Caco-2 (cell line): ENCODE measurements around the gene CLSTN2. TPM values are rescaled to one million over a fixed set of nuclear protein-coding genes. Genes with fewer than 3 reads are reported as not detected.

Source experiments
- BruUV-seq: library from RNA; stranded (reverse); fragments of 400-500 nt; replicated peaks from 2 replicates; lab custom pipeline; 2021; lab: Mats Ljungman, UMichigan
- CTCF ChIA-PET: fragments of 300-600 bp; sonication (Branson Sonifier 250); formaldehyde crosslinking; loops from one replicate; lab custom pipeline; 2022; ENCODE audit warnings: antibody characterized with exemption; lab: Charles Lee
- POLR2A ChIA-PET: fragments of 300-600 bp; sonication (Branson Sonifier 250); formaldehyde crosslinking; loops from one replicate; lab custom pipeline; 2022; ENCODE audit warnings: antibody characterized with exemption; lab: Charles Lee
- DNase-seq, 2 experiments: peaks; one replicate each; pipeline versions ENCODE4 v3.0.0 to v3.0.0-alpha.2; 2020 to 2022
- H3K27me3 ChIP-seq: replicated peaks from 2 replicates; pipeline ENCODE4 v1.6.0; 2011; ENCODE audit warnings: low read length; ENCODE audit not compliant: control insufficient read depth, insufficient read depth
- H3K36me3 ChIP-seq: 2 replicates; pipeline ENCODE4 v1.5.1; 2011; ENCODE audit warnings: low read length; ENCODE audit not compliant: control insufficient read depth, insufficient read depth
- H3K4me1 ChIP-seq: fragments of 250-450 bp; sonication (Bioruptor Pico); 2 replicates; pipeline ENCODE4 v1.5.1; 2020; ENCODE audit warnings: mild to moderate bottlenecking
- H3K4me3 ChIP-seq: 2 replicates; pipeline ENCODE4 v1.5.1; 2011; ENCODE audit warnings: low read depth, mild to moderate bottlenecking, control low read depth, low read length
- H3K9me3 ChIP-seq: fragments of 250-450 bp; sonication (Bioruptor Pico); 2 replicates; pipeline ENCODE4 v1.5.1; 2020; ENCODE audit warnings: mild to moderate bottlenecking, moderate library complexity
- H3K27ac Mint-ChIP-seq: one replicate; pipeline ENCODE4 v1.8.0; 2022; ENCODE audit warnings: mixed read lengths; ENCODE audit not compliant: unreplicated experiment
- H3K27me3 Mint-ChIP-seq: one replicate; pipeline ENCODE4 v1.8.0; 2022; ENCODE audit warnings: mixed read lengths; ENCODE audit not compliant: insufficient read depth, unreplicated experiment
- H3K36me3 Mint-ChIP-seq: one replicate; pipeline ENCODE4 v1.8.0; 2022; ENCODE audit warnings: mild to moderate bottlenecking, mixed read lengths; ENCODE audit not compliant: insufficient read depth, unreplicated experiment
- H3K4me1 Mint-ChIP-seq: one replicate; pipeline ENCODE4 v1.8.0; 2022; ENCODE audit warnings: low read depth, mixed read lengths; ENCODE audit not compliant: unreplicated experiment
- H3K4me3 Mint-ChIP-seq: one replicate; pipeline ENCODE4 v1.8.0; 2022; ENCODE audit warnings: mild to moderate bottlenecking, moderate library complexity, mixed read lengths; ENCODE audit not compliant: unreplicated experiment
- H3K9me3 Mint-ChIP-seq: one replicate; pipeline ENCODE4 v1.8.0; 2022; ENCODE audit warnings: mixed read lengths; ENCODE audit not compliant: unreplicated experiment
- intact Hi-C: fragments of 100-400 bp; cut with micrococcal nuclease; formaldehyde crosslinking; loops from one replicate; pipeline ENCODE4 v1.10.0; 2022; ENCODE audit not compliant: unreplicated experiment
- total RNA-seq: library from RNA; stranded (reverse); gene quantifications from 2 replicates; pipeline ENCODE4 v1.2.3, GENCODE V29; 2022
- TF ChIP-seq, protein P1 (sequence below), 2 experiments: fragments of 200-600 bp in 1 of 2; IDR thresholded peaks; 1 replicate in 1 of 2; 2 replicates in 1 of 2; pipeline versions ENCODE4 v1.5.1 to v1.8.0; 2011 to 2022; ENCODE audit warnings: antibody characterized with exemption in 1 of 2, control low read depth in 1 of 2, inconsistent platforms in 1 of 2, low read depth in 1 of 2, low read length in 1 of 2, mild to moderate bottlenecking in 1 of 2, moderate library complexity in 1 of 2; ENCODE audit not compliant: insufficient read depth in 1 of 2, severe bottlenecking in 1 of 2, unreplicated experiment in 1 of 2

The CLSTN2 gene
- total RNA-seq, 1 experiment from 2014 or later = 26.1 TPM

DNA sequence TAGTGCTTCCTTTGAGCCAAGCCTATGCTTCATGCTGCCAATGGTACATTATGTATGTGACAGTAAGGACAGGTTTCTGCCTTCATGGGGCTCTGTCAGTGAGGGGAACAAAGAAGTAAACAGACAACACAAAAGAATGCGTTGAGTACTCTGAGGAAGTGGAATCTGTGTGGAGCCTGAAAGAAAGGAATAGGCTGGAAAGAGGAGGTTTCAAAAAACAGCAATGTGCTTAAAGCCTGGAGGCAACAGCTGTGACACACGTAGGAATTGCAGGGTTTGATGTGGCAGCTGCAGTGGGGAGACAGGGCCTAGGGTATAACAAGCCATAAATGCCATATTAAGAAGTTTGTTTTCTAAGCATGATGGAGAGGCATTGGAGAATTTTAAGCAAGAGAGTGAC lies 316.7 kb downstream of the CLSTN2 start:
- Mint-ChIP-seq H3K4me3 (no peak overlapping the region), H3K4me1 (peaks cover 21% of the 10 kb centered on the region), H3K27ac (no peak overlapping the region), H3K27me3 (no peaks in the 10 kb centered on the region), H3K9me3 (no peaks in the 10 kb centered on the region), H3K36me3 (no peaks in the 10 kb centered on the region)
- H3K27me3 ChIP-seq = no peaks in the 10 kb centered on the region
- intact Hi-C loops = no loop called here
- TF ChIP-seq, protein P1, sequence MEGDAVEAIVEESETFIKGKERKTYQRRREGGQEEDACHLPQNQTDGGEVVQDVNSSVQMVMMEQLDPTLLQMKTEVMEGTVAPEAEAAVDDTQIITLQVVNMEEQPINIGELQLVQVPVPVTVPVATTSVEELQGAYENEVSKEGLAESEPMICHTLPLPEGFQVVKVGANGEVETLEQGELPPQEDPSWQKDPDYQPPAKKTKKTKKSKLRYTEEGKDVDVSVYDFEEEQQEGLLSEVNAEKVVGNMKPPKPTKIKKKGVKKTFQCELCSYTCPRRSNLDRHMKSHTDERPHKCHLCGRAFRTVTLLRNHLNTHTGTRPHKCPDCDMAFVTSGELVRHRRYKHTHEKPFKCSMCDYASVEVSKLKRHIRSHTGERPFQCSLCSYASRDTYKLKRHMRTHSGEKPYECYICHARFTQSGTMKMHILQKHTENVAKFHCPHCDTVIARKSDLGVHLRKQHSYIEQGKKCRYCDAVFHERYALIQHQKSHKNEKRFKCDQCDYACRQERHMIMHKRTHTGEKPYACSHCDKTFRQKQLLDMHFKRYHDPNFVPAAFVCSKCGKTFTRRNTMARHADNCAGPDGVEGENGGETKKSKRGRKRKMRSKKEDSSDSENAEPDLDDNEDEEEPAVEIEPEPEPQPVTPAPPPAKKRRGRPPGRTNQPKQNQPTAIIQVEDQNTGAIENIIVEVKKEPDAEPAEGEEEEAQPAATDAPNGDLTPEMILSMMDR (IDR thresholded peaks at IDR 0.05; ENCODE audit: insufficient read depth in 1 of 2, low read depth in 1 of 2, low read length in 1 of 2, severe bottlenecking in 1 of 2, unreplicated experiment in 1 of 2) = no peak
- no TSS peak for BruUV-seq
- no peak overlapping the region for H3K4me3 ChIP-seq
- no peak for DNase-seq
- CTCF ChIA-PET = no interaction called here
- H3K9me3 ChIP-seq = no peaks in the 10 kb centered on the region
- POLR2A ChIA-PET = no interaction called here
- H3K4me1 ChIP-seq = peaks cover 15% of the 10 kb centered on the region
- no peaks in the 10 kb centered on the region for H3K36me3 ChIP-seq

DNA sequence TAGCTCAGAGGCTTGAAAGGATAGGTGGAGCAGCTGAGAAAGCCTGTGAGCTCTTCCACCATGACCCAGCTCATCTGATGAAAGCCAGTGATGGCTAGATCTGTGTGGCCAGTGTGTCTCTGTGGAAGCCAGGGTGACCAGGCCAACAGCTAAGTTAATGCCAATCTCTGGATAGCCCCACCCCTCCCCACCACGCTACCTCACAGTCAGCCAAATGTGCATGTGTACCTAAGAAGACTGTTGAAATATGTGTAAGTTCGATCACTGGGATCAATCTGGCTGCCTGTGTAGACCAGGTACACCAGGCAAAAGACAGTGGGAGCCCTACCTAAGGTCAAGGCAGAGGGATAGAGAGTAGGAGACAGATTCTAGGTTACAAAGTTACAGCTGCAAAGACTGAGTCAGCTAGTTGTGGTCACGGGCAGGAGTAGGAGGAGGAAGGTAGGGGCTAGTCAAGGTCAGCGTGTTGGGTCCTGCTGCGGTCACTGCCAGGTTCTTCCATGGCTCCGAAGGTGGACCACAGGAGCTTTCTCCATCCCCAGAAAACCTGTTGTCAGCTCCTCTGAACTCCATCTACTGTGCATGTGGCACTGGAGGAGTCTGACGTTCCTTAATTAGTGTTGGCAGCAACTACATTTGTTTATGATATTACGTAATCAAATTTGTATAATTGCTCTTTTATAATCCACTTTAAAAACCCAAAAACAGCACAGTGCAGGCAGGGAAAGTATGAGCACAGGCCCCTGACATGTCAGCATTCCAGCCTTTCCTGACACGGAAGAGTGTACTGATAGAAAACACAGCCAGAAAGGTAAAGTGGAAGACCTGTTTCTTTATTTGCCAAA lies 318.0 kb downstream of the CLSTN2 start:
- Histone ChIP-seq H3K4me1 (peaks cover 4% of the 10 kb centered on the region; the same call in 1 of the 2 replicates), H3K9me3 (no peaks in the 10 kb centered on the region), H3K27me3 (no peaks in the 10 kb centered on the region), H3K4me3 (no peak overlapping the region), H3K36me3 (no peaks in the 10 kb centered on the region)
- H3K4me1 Mint-ChIP-seq = peaks cover 14% of the 10 kb centered on the region
- CTCF ChIA-PET = no interaction called here
- intact Hi-C loops = no loop called here
- H3K36me3 Mint-ChIP-seq = no peaks in the 10 kb centered on the region
- TF ChIP-seq, protein P1 (IDR thresholded peaks at IDR 0.05; ENCODE audit: insufficient read depth in 1 of 2, low read depth in 1 of 2, low read length in 1 of 2, severe bottlenecking in 1 of 2, unreplicated experiment in 1 of 2) = no peak
- H3K27me3 Mint-ChIP-seq = no peaks in the 10 kb centered on the region
- no peaks in the 10 kb centered on the region for H3K9me3 Mint-ChIP-seq
- no TSS peak for BruUV-seq
- POLR2A ChIA-PET = no interaction called here
- no peak for DNase-seq
- no peak overlapping the region for H3K27ac Mint-ChIP-seq
- no peak overlapping the region for H3K4me3 Mint-ChIP-seq

DNA sequence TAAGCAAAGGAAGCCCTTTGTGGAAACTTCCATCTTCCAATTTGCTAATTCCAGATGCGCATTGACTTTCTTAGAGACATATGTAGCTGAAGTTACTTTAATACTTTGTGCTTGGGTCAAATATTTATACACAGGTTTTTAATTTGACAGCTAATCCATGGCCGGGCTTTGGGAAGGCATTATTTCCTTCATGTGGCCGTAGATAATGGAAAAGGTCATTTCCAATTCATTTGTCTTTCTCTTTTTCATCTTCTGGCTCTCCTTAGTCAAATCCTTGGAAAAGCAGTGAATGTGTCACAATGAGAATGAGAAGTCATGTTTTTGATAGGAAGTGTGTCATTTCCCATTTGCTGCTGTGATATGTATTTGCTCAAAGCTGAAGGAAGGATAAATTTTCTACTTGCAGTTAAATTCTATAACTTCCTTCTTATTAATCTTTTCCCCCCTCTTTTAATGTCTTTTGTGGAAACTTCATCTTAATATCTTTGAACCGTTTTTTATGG lies 323.3 kb downstream of the CLSTN2 start:
- no TSS peak for BruUV-seq
- Histone ChIP-seq H3K4me1 (no peaks in the 10 kb centered on the region), H3K9me3 (no peaks in the 10 kb centered on the region), H3K4me3 (no peak overlapping the region), H3K36me3 (no peaks in the 10 kb centered on the region), H3K27me3 (no peaks in the 10 kb centered on the region)
- TF ChIP-seq, protein P1 (IDR thresholded peaks at IDR 0.05; ENCODE audit: insufficient read depth in 1 of 2, low read depth in 1 of 2, low read length in 1 of 2, severe bottlenecking in 1 of 2, unreplicated experiment in 1 of 2) = no peak
- POLR2A ChIA-PET = no interaction called here
- CTCF ChIA-PET = no interaction called here
- DNase-seq = no peak
- no peaks in the 10 kb centered on the region for H3K27me3 Mint-ChIP-seq
- intact Hi-C loops = no loop called here
- H3K27ac Mint-ChIP-seq = no peak overlapping the region
- no peaks in the 10 kb centered on the region for H3K9me3 Mint-ChIP-seq
- H3K4me3 Mint-ChIP-seq = no peak overlapping the region
- H3K36me3 Mint-ChIP-seq = no peaks in the 10 kb centered on the region
- no peaks in the 10 kb centered on the region for H3K4me1 Mint-ChIP-seq
